H9 (cell line): Measurements from ENCODE around the gene PLXNB1. TPM values are rescaled to one million over a fixed set of nuclear protein-coding genes. Genes with fewer than 3 reads are reported as not detected.
"Not testable (repeated sequence)": the region's sequence is repeated elsewhere in the genome, so short reads cannot be mapped to it uniquely, and the experiment has no call there.

Experiments
- DNase-seq: peaks from one replicate; pipeline ENCODE4 v3.0.0-alpha.2; 2017
- H2AFZ ChIP-seq: one replicate; pipeline ENCODE4 v1.6.1; 2013; ENCODE audit warnings: mild to moderate bottlenecking, low read length, control low read depth, moderate library complexity
- H2AK5ac ChIP-seq: 2 replicates; pipeline ENCODE4 v1.6.1; 2013; ENCODE audit warnings: low read length, control low read depth, mixed read lengths; ENCODE audit not compliant: insufficient read length
- H2BK120ac ChIP-seq: one replicate; pipeline ENCODE4 v1.6.1; 2013; ENCODE audit warnings: low read depth, mild to moderate bottlenecking, low read length, control low read depth, inconsistent platforms; ENCODE audit not compliant: poor library complexity, severe bottlenecking
- H2BK12ac ChIP-seq: 2 replicates; pipeline ENCODE4 v1.6.1; 2013; ENCODE audit warnings: low read length, control low read depth, mixed read lengths, low read depth; ENCODE audit not compliant: insufficient read length
- H2BK15ac ChIP-seq: 2 replicates; pipeline ENCODE4 v1.6.1; 2013; ENCODE audit warnings: low read depth, low read length, control low read depth
- H2BK20ac ChIP-seq: one replicate; pipeline ENCODE4 v1.6.1; 2013; ENCODE audit warnings: low read depth, mild to moderate bottlenecking, low read length, control low read depth, inconsistent platforms; ENCODE audit not compliant: poor library complexity, severe bottlenecking
- H2BK5ac ChIP-seq: 2 replicates; pipeline ENCODE4 v1.6.1; 2013; ENCODE audit warnings: low read length, control low read depth, mixed read lengths; ENCODE audit not compliant: insufficient read length
- H3K14ac ChIP-seq: 2 replicates; pipeline ENCODE4 v1.6.1; 2013; ENCODE audit warnings: low read length, control low read depth; ENCODE audit not compliant: insufficient read depth
- H3K18ac ChIP-seq: 2 replicates; pipeline ENCODE4 v1.6.1; 2013; ENCODE audit warnings: low read depth, mild to moderate bottlenecking, mixed read lengths, low read length, control low read depth; ENCODE audit not compliant: insufficient read length
- H3K23ac ChIP-seq: 2 replicates; pipeline ENCODE4 v1.6.1; 2013; ENCODE audit warnings: low read length, control low read depth, mixed read lengths, low read depth; ENCODE audit not compliant: insufficient read length
- H3K23me2 ChIP-seq: 2 replicates; pipeline ENCODE4 v1.6.1; 2013; ENCODE audit warnings: low read depth, mild to moderate bottlenecking, mixed read lengths, low read length, control low read depth; ENCODE audit not compliant: insufficient read length, poor library complexity, severe bottlenecking
- H3K27ac ChIP-seq: 2 replicates; pipeline ENCODE4 v1.5.1; 2013; ENCODE audit warnings: low read length, control low read depth, mixed read lengths, low read depth; ENCODE audit not compliant: insufficient read length
- H3K27me3 ChIP-seq: 2 replicates; pipeline ENCODE4 v1.6.1; 2013; ENCODE audit warnings: low read length, control low read depth, inconsistent platforms; ENCODE audit not compliant: insufficient read depth
- H3K4ac ChIP-seq: 2 replicates; pipeline ENCODE4 v1.6.1; 2013; ENCODE audit warnings: low read depth, mild to moderate bottlenecking, control low read depth, inconsistent platforms, low read length, moderate library complexity
- H3K4me1 ChIP-seq: 2 replicates; pipeline ENCODE4 v1.6.1; 2013; ENCODE audit warnings: low read length, control low read depth, inconsistent platforms; ENCODE audit not compliant: insufficient read depth
- H3K4me2 ChIP-seq: 2 replicates; pipeline ENCODE4 v1.6.1; 2013; ENCODE audit warnings: low read length, control low read depth, mixed read lengths; ENCODE audit not compliant: insufficient read length, insufficient read depth
- H3K56ac ChIP-seq: 2 replicates; pipeline ENCODE4 v1.6.1; 2013; ENCODE audit warnings: low read depth, mild to moderate bottlenecking, mixed read lengths, low read length, control low read depth; ENCODE audit not compliant: insufficient read length
- H3K79me1 ChIP-seq: 2 replicates; pipeline ENCODE4 v1.6.1; 2013; ENCODE audit warnings: low read depth, mild to moderate bottlenecking, moderate library complexity, low read length, control low read depth, inconsistent platforms; ENCODE audit not compliant: insufficient read depth, poor library complexity, severe bottlenecking
- H3K79me2 ChIP-seq: 2 replicates; pipeline ENCODE4 v1.6.1; 2013; ENCODE audit warnings: low read length, control low read depth, inconsistent platforms; ENCODE audit not compliant: insufficient read depth
- H3K9ac ChIP-seq: 2 replicates; pipeline ENCODE4 v1.6.1; 2013; ENCODE audit warnings: low read length, control low read depth, mixed read lengths; ENCODE audit not compliant: insufficient read length; ENCODE audit errors: extremely low read depth
- H3K9me3 ChIP-seq: one replicate; pipeline ENCODE4 v1.6.1; 2013; ENCODE audit warnings: low read depth, low read length, inconsistent platforms; ENCODE audit not compliant: control insufficient read depth
- H3T11ph ChIP-seq: one replicate; pipeline ENCODE4 v1.6.1; 2013; ENCODE audit warnings: mild to moderate bottlenecking, low read length, control low read depth, inconsistent platforms
- H4K20me1 ChIP-seq: one replicate; pipeline ENCODE4 v1.6.1; 2013; ENCODE audit not compliant: control insufficient read depth, insufficient read length, insufficient read depth
- H4K5ac ChIP-seq: 2 replicates; pipeline ENCODE4 v1.6.1; 2013; ENCODE audit warnings: low read depth, mild to moderate bottlenecking, mixed read lengths, low read length, control low read depth; ENCODE audit not compliant: insufficient read length
- H4K8ac ChIP-seq: replicated peaks from 2 replicates; pipeline ENCODE4 v1.6.1; 2013; ENCODE audit warnings: low read length, control low read depth, mixed read lengths, low read depth; ENCODE audit not compliant: insufficient read length
- H4K91ac ChIP-seq: 2 replicates; pipeline ENCODE4 v1.6.1; 2013; ENCODE audit warnings: low read depth, mild to moderate bottlenecking, moderate library complexity, mixed read lengths, low read length, control low read depth; ENCODE audit not compliant: insufficient read length
- H3K27ac Mint-ChIP-seq, 3 experiments: 2 replicates in 2 of 3; 3 replicates in 1 of 3; pipeline ENCODE4 v1.8.0; 2020 to 2021; ENCODE audit warnings: mixed read lengths in 3 of 3, mild to moderate bottlenecking in 1 of 3, moderate library complexity in 1 of 3
- H3K27me3 Mint-ChIP-seq: 2 replicates; pipeline ENCODE4 v1.8.0; 2021; ENCODE audit warnings: low read depth, mild to moderate bottlenecking, moderate library complexity, mixed read lengths
- H3K36me3 Mint-ChIP-seq, 3 experiments: 2 replicates in 2 of 3; 3 replicates in 1 of 3; pipeline ENCODE4 v1.8.0; 2020 to 2021; ENCODE audit warnings: low read depth in 3 of 3, mixed read lengths in 3 of 3; ENCODE audit not compliant: insufficient read depth in 1 of 3
- H3K4me1 Mint-ChIP-seq, 2 experiments: 2 replicates each; pipeline ENCODE4 v1.8.0; 2020; ENCODE audit warnings: mixed read lengths in 2 of 2
- H3K4me3 Mint-ChIP-seq, 2 experiments: 2 replicates in 1 of 2; 3 replicates in 1 of 2; pipeline ENCODE4 v1.8.0; 2020 to 2021; ENCODE audit warnings: mild to moderate bottlenecking in 2 of 2, mixed read lengths in 2 of 2, moderate library complexity in 1 of 2
- H3K9me3 Mint-ChIP-seq, 2 experiments: 2 replicates in 1 of 2; 3 replicates in 1 of 2; pipeline ENCODE4 v1.8.0; 2020; ENCODE audit warnings: mild to moderate bottlenecking in 2 of 2, mixed read lengths in 2 of 2, moderate library complexity in 1 of 2
- CTCF ChIP-seq: fragments of 200-600 bp; sonication (generic); conservative IDR thresholded peaks from 3 replicates; pipeline ENCODE4 v1.8.0; 2021; ENCODE audit warnings: antibody characterized with exemption, mild to moderate bottlenecking
- WGBS: extraction: QIAGEN DNeasy Blood & Tissue Kit; methylation state at CpG from one replicate; pipeline ENCODE4 v1.1.7; 2013; ENCODE audit warnings: missing lambda C conversion rate, low lambda C conversion rate, mixed read lengths; ENCODE audit not compliant: insufficient read length; ENCODE audit errors: extremely low coverage; 5-methylcytosine and 5-hydroxymethylcytosine counted together
- total RNA-seq: library from RNA; stranded (reverse); gene quantifications from 2 replicates; pipeline ENCODE4 v1.2.1, GENCODE V29; 2021

The PLXNB1 gene
- total RNA-seq, 1 experiment from 2014 or later: 184 TPM

DNA sequence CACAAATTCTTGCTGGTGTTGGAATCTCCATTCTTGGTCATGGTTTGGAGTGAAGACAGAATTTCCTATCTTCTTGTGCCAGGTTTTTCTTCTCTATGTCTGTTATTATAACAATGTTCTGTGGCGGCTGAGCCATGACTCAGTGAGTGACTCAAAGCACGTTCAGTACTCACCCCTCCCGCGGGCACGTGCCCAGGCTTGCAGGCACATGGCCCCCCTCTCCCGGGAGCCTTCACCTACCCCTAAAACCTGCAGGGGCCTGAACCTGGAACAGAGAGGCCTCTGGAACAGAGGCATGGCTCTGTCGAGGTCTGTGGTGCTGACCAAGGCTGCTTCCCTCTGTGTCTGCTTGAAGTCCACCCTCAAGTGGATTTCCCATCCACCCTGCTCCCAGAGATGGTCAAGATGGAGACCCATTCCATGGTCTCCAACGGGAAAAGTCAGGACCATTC is 27.6 kb downstream of the PLXNB1 start:
- Histone ChIP-seq H2BK12ac (no peak overlapping the region), H3K4ac (no peak overlapping the region), H3K4me2 (no peak overlapping the region), H3T11ph (no peak overlapping the region), H2BK120ac (no peak overlapping the region), H4K91ac (no peak overlapping the region), H3K18ac (no peak overlapping the region), H2BK15ac (no peak overlapping the region), H4K20me1 (no peaks in the 10 kb centered on the region), H2BK5ac (no peak overlapping the region), H3K4me1 (0 out of 2 replicates have a peak, but pooled peaks cover 2% of the 10 kb centered on the region), H2BK20ac (no peak overlapping the region), H3K9me3 (no peaks in the 10 kb centered on the region), H3K27ac (no peak overlapping the region), H3K79me2 (no peaks in the 10 kb centered on the region), H3K9ac (no peak overlapping the region), H4K5ac (no peak overlapping the region), H3K79me1 (no peaks in the 10 kb centered on the region), H4K8ac (no peak overlapping the region), H3K56ac (no peak overlapping the region), H3K14ac (no peak overlapping the region), H3K23ac (no peak overlapping the region), H2AK5ac (no peak overlapping the region), H3K23me2 (no peaks in the 10 kb centered on the region), H2AFZ (no peak overlapping the region), H3K27me3 (no peaks in the 10 kb centered on the region)
- H3K4me3 Mint-ChIP-seq: peak overlapping the region in 1 of 2 experiments; percentile 38; a peak in 1 of 5 replicates
- peaks cover 26 to 62% (median 46%) of the 10 kb centered on the region in 3 experiments for H3K36me3 Mint-ChIP-seq
- DNase-seq: no peak
- no peaks in the 10 kb centered on the region; the same call in 1 of the 2 replicates for H3K27me3 Mint-ChIP-seq
- TF ChIP-seq CTCF: no peak
- peaks cover 10% of the 10 kb centered on the region in 2 experiments for H3K4me1 Mint-ChIP-seq
- H3K27ac Mint-ChIP-seq: peak overlapping the region in 2 of 3 experiments; percentile 61 to 89; a peak in 3 of 7 replicates
- WGBS: no CpG with 5 or more reads among the region's 8 CpGs
- H3K9me3 Mint-ChIP-seq: no peaks in the 10 kb centered on the region

DNA sequence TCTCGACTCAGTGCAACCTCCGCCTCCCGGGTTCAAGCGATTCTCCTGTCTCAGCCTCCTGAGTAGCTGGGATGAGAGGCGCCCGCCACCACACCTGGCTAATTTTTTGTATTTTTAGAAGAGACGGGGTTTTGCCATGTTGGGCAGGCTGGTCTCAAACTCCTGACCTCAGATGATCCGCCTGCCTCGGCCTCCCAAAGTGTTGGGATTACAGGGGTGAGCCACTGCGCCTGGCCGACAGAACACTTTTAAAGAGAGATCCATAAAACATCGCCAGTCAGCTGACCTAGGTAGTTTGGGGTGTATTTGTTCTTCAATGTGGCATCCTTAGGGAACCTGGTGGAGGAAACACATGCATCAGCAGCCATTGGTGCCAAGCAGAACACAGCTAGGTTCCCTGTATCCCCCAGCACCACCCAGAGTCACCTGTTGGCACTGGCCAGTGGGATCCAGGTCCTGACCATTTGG is 28.4 kb downstream of the PLXNB1 start:
- H3K27ac Mint-ChIP-seq, H3K27me3 Mint-ChIP-seq, H2AK5ac ChIP-seq, H3K4ac ChIP-seq, H3K4me2 ChIP-seq, H2AFZ ChIP-seq, DNase-seq, H3K56ac ChIP-seq, H2BK15ac ChIP-seq, H3K79me2 ChIP-seq, H2BK20ac ChIP-seq, H4K20me1 ChIP-seq, H4K91ac ChIP-seq, H2BK5ac ChIP-seq, H3K18ac ChIP-seq, H3K9ac ChIP-seq, H3K14ac ChIP-seq, H4K5ac ChIP-seq, H3K27me3 ChIP-seq, H3K23ac ChIP-seq, H3K9me3 Mint-ChIP-seq, H2BK120ac ChIP-seq, H2BK12ac ChIP-seq, H3K4me3 Mint-ChIP-seq, H3K23me2 ChIP-seq, H3K27ac ChIP-seq, H3K9me3 ChIP-seq, H3K79me1 ChIP-seq, H3T11ph ChIP-seq, H4K8ac ChIP-seq, H3K4me1 ChIP-seq: not testable (repeated sequence)
- Mint-ChIP-seq H3K4me1 (peaks cover 10% of the 10 kb centered on the region in 2 experiments), H3K36me3 (peaks cover 22 to 54% (median 37%) of the 10 kb centered on the region in 3 experiments)
- no CpG with 5 or more reads among the region's 12 CpGs for WGBS
